GM21515 (cell line): ENCODE results near the gene MIA.
"Not testable (repeated sequence)": the region's sequence is repeated elsewhere in the genome, so short reads cannot be mapped to it uniquely, and the experiment has no call there.

ENCODE experiments used
- ATAC-seq: cut with Tn5 transposase; IDR thresholded peaks from one replicate; pipeline ENCODE4 v1.9.1; 2021; ENCODE audit not compliant: unreplicated experiment

The MIA gene

DNA sequence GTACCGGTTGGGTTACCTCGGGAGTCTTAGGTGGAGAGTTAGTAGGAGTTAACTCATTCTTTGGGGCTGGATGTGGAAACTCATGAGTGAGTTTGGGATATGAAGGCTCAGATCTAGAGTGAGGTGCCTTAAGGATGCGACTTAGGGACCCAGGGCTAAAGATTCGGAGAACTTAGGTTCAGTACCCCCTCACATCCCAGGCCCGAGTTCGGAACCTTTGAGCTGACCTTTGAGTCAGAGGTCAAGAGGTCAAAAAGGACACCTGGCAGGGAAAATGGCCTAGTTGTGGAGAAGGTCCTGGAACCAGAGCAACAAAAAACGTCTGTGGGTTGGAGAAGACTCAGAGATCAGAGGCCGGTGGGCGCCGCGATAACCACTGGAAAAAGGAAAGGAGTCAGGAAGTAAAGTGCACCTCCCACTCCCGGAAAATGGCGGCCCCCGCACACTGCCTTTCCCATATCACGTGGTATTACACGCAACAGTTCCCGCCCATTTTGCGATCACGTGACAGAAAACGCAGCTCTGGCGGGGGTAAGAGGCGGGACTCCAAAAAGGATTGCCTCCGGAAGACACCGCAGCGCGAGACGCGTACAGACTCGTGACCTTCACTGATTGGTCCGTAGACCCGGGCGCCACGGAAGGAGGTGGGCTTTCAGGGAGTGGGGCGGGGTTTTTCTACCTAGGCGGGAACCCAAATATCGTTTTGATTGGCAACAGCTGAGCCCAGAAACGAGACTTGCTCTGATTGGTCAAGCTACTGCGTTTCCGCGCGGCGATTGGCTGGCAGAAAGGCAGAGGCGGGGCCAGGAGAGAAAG is 25.1 kb upstream of the MIA start, which contains the start of gene ACTMAP:
Gene ACTMAP (minus strand): TSS at position 420 of the 816 bp plus-strand sequence. CDS start 674 bp downstream, outside the sequence.
- peak; percentile 81 for ATAC-seq

DNA sequence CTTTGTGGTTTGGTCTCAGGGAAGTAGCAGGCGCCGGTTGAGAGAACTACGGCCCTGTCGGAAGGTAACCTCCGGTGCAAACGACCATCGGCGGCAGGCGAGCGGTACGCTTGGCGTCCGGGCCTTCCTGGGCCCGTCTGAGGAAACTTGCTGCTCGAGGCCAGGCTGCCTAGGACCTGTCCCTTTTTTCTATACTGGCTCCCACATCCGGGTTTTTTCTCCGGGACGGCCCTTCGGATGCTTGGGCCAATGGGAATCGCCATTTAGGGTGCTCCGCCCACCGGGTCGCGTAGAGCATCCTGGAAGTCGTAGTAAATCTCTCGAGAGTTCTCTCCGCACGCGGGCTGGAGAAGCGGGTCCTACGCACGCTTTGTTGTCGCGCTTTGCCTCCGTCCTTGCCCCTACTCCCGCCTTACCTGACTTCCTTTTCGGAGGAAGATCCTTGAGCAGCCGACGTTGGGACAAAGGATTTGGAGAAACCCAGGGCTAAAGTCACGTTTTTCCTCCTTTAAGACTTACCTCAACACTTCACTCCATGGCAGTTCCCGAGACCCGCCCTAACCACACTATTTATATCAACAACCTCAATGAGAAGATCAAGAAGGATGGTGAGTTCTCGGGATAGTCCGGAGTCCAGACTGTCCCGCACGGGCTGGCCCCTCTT is 24.3 kb upstream of the MIA start, which contains the start of gene SNRPA:
Gene SNRPA (plus strand): TSS at position 330 of the 664 bp plus-strand sequence. CDS start 206 bp downstream, at position 536.
- ATAC-seq = peak; percentile 50

DNA sequence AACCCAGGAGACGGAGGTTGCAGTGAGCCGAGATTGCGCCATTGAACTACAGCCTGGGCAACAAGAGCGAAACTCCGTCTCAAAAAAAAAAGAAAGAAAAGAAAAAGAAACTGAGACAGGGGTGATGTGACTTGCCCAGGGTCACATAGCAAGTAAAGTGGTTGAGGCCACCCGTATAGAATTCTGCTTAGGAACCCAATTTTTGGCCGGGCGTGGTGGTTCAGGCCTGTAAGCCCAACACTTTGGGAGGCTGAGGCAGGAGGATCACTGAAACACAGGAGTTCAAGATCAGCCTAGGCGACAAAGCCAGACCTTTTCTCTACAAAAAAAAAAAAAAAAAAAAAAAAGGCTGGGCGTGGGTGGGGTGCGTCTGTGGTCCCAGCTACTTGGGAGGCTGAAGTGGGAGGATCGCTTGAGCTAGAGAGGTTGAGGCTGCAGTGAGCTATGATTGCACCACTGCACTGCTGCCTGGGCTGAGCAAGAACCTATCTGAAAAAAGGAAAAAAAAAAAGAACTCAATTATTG is 23.0 kb upstream of the MIA start:
- no peak for ATAC-seq

GRCh38 chr19:40754611-40755247 is 20.6 kb upstream of the MIA start:
- no peak for ATAC-seq

GRCh38 chr19:40755248-40755624 is 20.1 kb upstream of the MIA start:
- ATAC-seq = no peak

- no peak for ATAC-seq
These were observed 19.5 kb upstream of the MIA start for GRCh38 chr19:40755791-40756190.

- ATAC-seq = no peak
These were observed 18.7 kb upstream of the MIA start for GRCh38 chr19:40756502-40757110.

- no peak for ATAC-seq
These were observed 16.8 kb upstream of the MIA start for GRCh38 chr19:40758491-40758890.

GRCh38 chr19:40759352-40759751 is 16.0 kb upstream of the MIA start:
- no peak for ATAC-seq

DNA sequence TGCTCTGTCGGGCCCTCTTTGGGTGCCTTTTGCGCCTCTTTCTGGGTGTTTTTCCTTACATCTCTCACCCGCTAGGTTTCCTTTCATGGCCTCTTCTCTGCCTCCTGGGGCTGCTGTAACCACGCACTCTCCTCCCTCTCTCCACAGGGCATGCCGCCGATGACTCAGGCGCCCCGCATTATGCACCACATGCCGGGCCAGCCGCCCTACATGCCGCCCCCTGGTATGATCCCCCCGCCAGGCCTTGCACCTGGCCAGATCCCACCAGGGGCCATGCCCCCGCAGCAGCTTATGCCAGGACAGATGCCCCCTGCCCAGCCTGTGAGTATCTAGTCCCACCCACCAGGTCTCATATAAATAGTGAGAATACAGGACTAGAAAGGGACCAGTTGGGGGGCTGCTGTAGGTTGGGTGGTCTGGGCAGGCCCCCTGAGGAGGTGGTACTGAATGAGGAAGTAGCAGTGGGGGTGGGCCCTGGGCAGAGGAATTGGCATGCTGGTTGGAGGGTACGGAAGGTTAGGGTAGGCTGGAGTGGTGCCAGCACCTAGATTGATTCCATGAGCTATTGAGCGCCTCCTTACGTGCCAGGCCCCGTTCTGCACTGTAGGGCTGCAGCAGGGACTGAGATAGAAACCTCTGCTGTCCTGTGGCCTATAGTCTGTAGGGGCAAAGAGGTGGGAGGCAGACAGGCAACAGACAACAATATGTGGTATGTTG is 12.4 kb upstream of the MIA start:
- ATAC-seq = no peak

GRCh38 chr19:40763526-40763925 is 11.8 kb upstream of the MIA start:
- no peak for ATAC-seq

- ATAC-seq = no peak
These were observed 11.4 kb upstream of the MIA start for GRCh38 chr19:40763963-40764362.

- not testable (repeated sequence) for ATAC-seq
These were observed 8.9 kb upstream of the MIA start for GRCh38 chr19:40766385-40766784.

- ATAC-seq = no peak
These were observed 6.5 kb upstream of the MIA start for GRCh38 chr19:40768869-40769268.

GRCh38 chr19:40771101-40771862 is 4.0 kb upstream of the MIA start:
- ATAC-seq = not testable (repeated sequence)

DNA sequence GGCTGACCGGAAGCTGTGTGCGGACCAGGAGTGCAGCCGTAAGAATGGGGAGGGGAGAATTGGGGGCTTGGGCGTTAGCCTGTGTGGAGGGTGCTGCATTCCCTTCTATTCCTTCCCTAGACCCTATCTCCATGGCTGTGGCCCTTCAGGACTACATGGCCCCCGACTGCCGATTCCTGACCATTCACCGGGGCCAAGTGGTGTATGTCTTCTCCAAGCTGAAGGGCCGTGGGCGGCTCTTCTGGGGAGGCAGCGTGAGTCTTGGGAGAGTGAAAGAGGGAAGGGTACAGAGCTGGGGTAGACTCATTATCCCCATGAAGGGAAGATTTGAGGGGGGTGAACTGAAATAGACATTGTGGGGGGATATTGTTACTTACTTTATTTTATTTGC is 306 bp downstream of the MIA start:
- no peak for ATAC-seq

DNA sequence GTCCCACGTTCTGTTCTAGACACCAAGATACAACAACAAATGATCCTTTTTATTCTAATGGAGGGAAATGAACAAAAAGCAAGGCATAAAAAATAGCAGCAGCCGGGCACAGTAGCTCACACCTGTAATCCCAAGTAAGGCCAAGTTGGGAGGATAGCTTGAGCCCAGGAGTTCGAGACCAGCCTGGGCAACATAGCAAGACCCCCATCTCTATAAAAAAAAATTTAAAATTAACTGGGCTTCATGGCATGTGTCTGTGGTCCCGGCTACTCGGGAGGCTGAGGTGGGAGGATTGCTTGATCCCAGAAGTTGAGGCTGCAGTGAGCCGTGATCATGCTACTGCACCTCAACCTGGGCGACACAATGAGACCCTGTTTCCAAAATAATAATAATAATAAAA is 1.0 kb downstream of the MIA start:
- no peak for ATAC-seq

GRCh38 chr19:40776932-40777644 is 1.8 kb downstream of the MIA start:
- ATAC-seq = peak; percentile 55

- ATAC-seq = no peak
These were observed 2.3 kb downstream of the MIA start for GRCh38 chr19:40777645-40777936.
